ENCODE data around the gene PLET1. TPM values are rescaled to one million over a fixed set of nuclear protein-coding genes. Genes with fewer than 3 reads are reported as not detected.

PLET1 gene
- total and polyA plus RNA-seq, 2 of the 4 experiments (the other 2 are of a cell fraction), result not detected

- H3K4me1 ChIP-seq (ENCODE audit: control insufficient read depth, insufficient read depth, low read length), result peaks cover 6% of the 10 kb centered on the region
- no peak overlapping the region for H3K4me3 ChIP-seq (ENCODE audit: insufficient read depth, low read depth, low read length)
- no peak overlapping the region for H4K8ac ChIP-seq (ENCODE audit: low read depth in 2 of 2, low read length in 2 of 2)
- H2AK5ac ChIP-seq (ENCODE audit: low read depth, low read length), result no peak overlapping the region
- TF ChIP-seq MAFK (IDR thresholded peaks at IDR 0.05; ENCODE audit: low read depth, low read length), result no peak
- no peak for TF ChIP-seq RAD21 (IDR thresholded peaks at IDR 0.05; ENCODE audit: low read length)
- TF ChIP-seq FOS (IDR thresholded peaks at IDR 0.05; ENCODE audit: low read depth, low read length), result no peak
- no peak for TF ChIP-seq SMC3 (IDR thresholded peaks at IDR 0.05; ENCODE audit: low read depth, low read length)
- no peak for TF ChIP-seq NFE2L2 (IDR thresholded peaks at IDR 0.05; ENCODE audit: low read depth, low read length)
- no peak for TF ChIP-seq MXI1 (IDR thresholded peaks at IDR 0.05; ENCODE audit: borderline replicate concordance, low read depth, low read length)
- no peak for TF ChIP-seq CEBPB (IDR thresholded peaks at IDR 0.05; ENCODE audit: low read depth, low read length)
- TF ChIP-seq POLR2A (IDR thresholded peaks at IDR 0.05; ENCODE audit: low read depth, low read length), result no peak
- no peak for TF ChIP-seq MAZ (IDR thresholded peaks at IDR 0.05; ENCODE audit: borderline replicate concordance, low read depth, low read length)
- no peak for TF ChIP-seq BHLHE40 (IDR thresholded peaks at IDR 0.05; ENCODE audit: low read depth, low read length)
- H2BK120ac ChIP-seq (ENCODE audit: low read depth, low read length), result no peak overlapping the region
- H3K9ac ChIP-seq (ENCODE audit: low read depth, low read length), result no peak overlapping the region
- H3K23ac ChIP-seq (ENCODE audit: low read depth, low read length), result no peak overlapping the region
- H3K9me1 ChIP-seq (ENCODE audit: insufficient read depth, low read length), result peaks cover 8% of the 10 kb centered on the region; the same call in 1 of the 2 replicates
- peaks cover 25% of the 10 kb centered on the region for H3K36me3 ChIP-seq (ENCODE audit: control insufficient read depth, insufficient read depth, low read length)
- peaks cover 0 to 12% of the 10 kb centered on the region in 2 experiments; a peak in 3 of 4 replicates for H3K79me1 ChIP-seq (ENCODE audit: low read depth in 1 of 2, low read length in 2 of 2)
- H2BK5ac ChIP-seq (ENCODE audit: low read depth, low read length, poor library complexity, severe bottlenecking), result no peak overlapping the region
- H2AK9ac ChIP-seq (replicated peaks; ENCODE audit: low read depth, low read length, poor library complexity), result no peak overlapping the region
- no peak overlapping the region for H3K27ac ChIP-seq (ENCODE audit: insufficient read depth, low read length)
- DNase-seq (no peak), ATAC-seq (ENCODE audit: low read depth) (no peak)
- no peak overlapping the region for H2AFZ ChIP-seq (replicated peaks; ENCODE audit: low read length, poor library complexity)
- no peak overlapping the region for H4K91ac ChIP-seq (ENCODE audit: insufficient read depth, low read depth, low read length)
- H4K5ac ChIP-seq (ENCODE audit: low read depth, low read length), result no peak overlapping the region
- no peak overlapping the region for H2BK20ac ChIP-seq (ENCODE audit: low read depth, low read length)
- POLR2A ChIA-PET (ENCODE audit: unreplicated experiment), result no interaction called here
- H3K4me2 ChIP-seq (ENCODE audit: low read depth, low read length), result no peak overlapping the region
- no peak overlapping the region for H2BK15ac ChIP-seq (ENCODE audit: low read depth, low read length)
- H3K27me3 ChIP-seq (ENCODE audit: control insufficient read depth, insufficient read depth, low read length), result no peaks in the 10 kb centered on the region
- intact Hi-C loops (cut with micrococcal nuclease) (no loop called here), in situ Hi-C loops (cut with MboI; ENCODE audit: low sequenced_read_pairs) (no loop called here), dilution Hi-C loops (cut with HindIII; ENCODE audit: low sequenced_read_pairs, unreplicated experiment) (no loop called here)
- CTCF ChIA-PET, result interaction anchor here (0.6 to 1.1 kb wide), 2 partner anchors 22 to 133 kb away, joined by 4 to 9 read pairs; no protein-coding TSS in a partner anchor
- H3K9me3 ChIP-seq (ENCODE audit: control insufficient read depth, insufficient read depth, low read length), result no peaks in the 10 kb centered on the region
- H3K14ac ChIP-seq (replicated peaks; ENCODE audit: low read depth, low read length), result no peak overlapping the region
- H3K4ac ChIP-seq (ENCODE audit: low read depth, low read length), result no peak overlapping the region
- no peak overlapping the region for H3K56ac ChIP-seq (ENCODE audit: extremely low read depth, insufficient read depth, low read length)
- no peak overlapping the region for H3K18ac ChIP-seq (ENCODE audit: low read depth, low read length)
- H4K20me1 ChIP-seq (ENCODE audit: insufficient read depth, low read length), result no peaks in the 10 kb centered on the region
- no TSS peak for BruUV-seq (replicated peaks)
- 100% methylated on average over 1 of the region's 4 CpGs; no CpG with 5 or more reads in 1 of the 2 experiments for WGBS, 2 experiments (ENCODE audit: extremely low coverage in 2 of 2, insufficient read length in 1 of 2)
Observed at GRCh38 chr11:112237451-112237850, 23.2 kb downstream of the PLET1 start.
